ENCODE measurements around the gene SRRM3. TPM values are rescaled to one million over a fixed set of nuclear protein-coding genes. Genes with fewer than 3 reads are reported as not detected.

Gene SRRM3
- polyA plus RNA-seq, 1 donor (not counting 4 experiments of a cell fraction or from before 2014, with no cell fraction given), result 0.30 TPM

- Histone ChIP-seq H3K36me3 (ENCODE audit: control insufficient read depth in 2 of 2, extremely low read depth in 1 of 2, insufficient read depth in 2 of 2, low read length in 2 of 2) (peaks cover 2 to 9% of the 10 kb centered on the region in 2 experiments), H3K9me3 (ENCODE audit: control insufficient read depth, low read depth, low read length) (no peaks in the 10 kb centered on the region), H3K27ac (ENCODE audit: control insufficient read depth, insufficient read depth, low read length) (peak overlapping the region; percentile 13), H3K79me2 (ENCODE audit: control insufficient read depth, insufficient read depth, low read length) (peaks cover 4% of the 10 kb centered on the region), H3K4me2 (ENCODE audit: control insufficient read depth, extremely low read depth, insufficient read depth, low read depth, low read length) (no peak overlapping the region), H2AFZ (ENCODE audit: control insufficient read depth, low read length) (no peak overlapping the region), H3K4me3 (ENCODE audit: control insufficient read depth in 2 of 3, extremely low read depth in 1 of 3, insufficient read depth in 2 of 3, low read depth in 1 of 3, low read length in 3 of 3) (no peak overlapping the region), H4K20me1 (ENCODE audit: control insufficient read depth, extremely low read depth, insufficient read depth, low read length) (no peaks in the 10 kb centered on the region), H3K9ac (ENCODE audit: control insufficient read depth, extremely low read depth, insufficient read depth, low read length) (no peak overlapping the region), H3K4me1 (ENCODE audit: control insufficient read depth, extremely low read depth, insufficient read depth, low read length) (peaks cover 49% of the 10 kb centered on the region), H3K9me1 (ENCODE audit: control insufficient read depth, extremely low read depth, insufficient read depth, low read length) (no peaks in the 10 kb centered on the region), H3K27me3 (ENCODE audit: control insufficient read depth, extremely low read depth, insufficient read depth, low read length) (no peaks in the 10 kb centered on the region)
- no peak for DNase-seq (ENCODE audit: low read depth, low spot score)
- FAIRE-seq, result no peak
- dilution Hi-C loops (cut with MboI; ENCODE audit: extremely low pct_ligation_motif_present, low sequenced_read_pairs), result no loop called here
- no peak for TF ChIP-seq CTCF (optimal IDR thresholded peaks at IDR 0.05 in 1 of 3, IDR thresholded peaks at IDR 0.05 in 1 of 3, conservative IDR thresholded peaks at IDR 0.05 in 1 of 3; ENCODE audit: extremely low read depth in 1 of 3, insufficient read depth in 2 of 3, low read length in 3 of 3)
These were observed 99.3 kb downstream of the SRRM3 start for GRCh38 chr7:76301000-76301399.

- peak within 1 kb of the TSS; percentile 89 for H3K9ac ChIP-seq (ENCODE audit: control insufficient read depth, extremely low read depth, insufficient read depth, low read length)
- TF ChIP-seq CTCF (optimal IDR thresholded peaks at IDR 0.05 in 1 of 3, IDR thresholded peaks at IDR 0.05 in 1 of 3, conservative IDR thresholded peaks at IDR 0.05 in 1 of 3; ENCODE audit: extremely low read depth in 1 of 3, insufficient read depth in 2 of 3, low read length in 3 of 3) (no peak), EZH2 (IDR thresholded peaks at IDR 0.05; ENCODE audit: low read length) (no peak)
- no peaks in the 10 kb centered on the region for H3K9me3 ChIP-seq (ENCODE audit: control insufficient read depth, low read depth, low read length)
- H3K4me1 ChIP-seq (ENCODE audit: control insufficient read depth, extremely low read depth, insufficient read depth, low read length), result peaks cover 50% of the 10 kb centered on the region
- peak within 1 kb of the TSS; percentile 41 for H2AFZ ChIP-seq (ENCODE audit: control insufficient read depth, low read length)
- peaks cover 4% of the 10 kb centered on the region for H3K79me2 ChIP-seq (ENCODE audit: control insufficient read depth, insufficient read depth, low read length)
- DNase-seq (ENCODE audit: low read depth, low spot score) (no peak), FAIRE-seq (no peak)
- peak within 1 kb of the TSS; percentile 71 for H3K27ac ChIP-seq (ENCODE audit: control insufficient read depth, insufficient read depth, low read length)
- peaks cover 2 to 9% of the 10 kb centered on the region in 2 experiments for H3K36me3 ChIP-seq (ENCODE audit: control insufficient read depth in 2 of 2, extremely low read depth in 1 of 2, insufficient read depth in 2 of 2, low read length in 2 of 2)
- H3K4me2 ChIP-seq (ENCODE audit: control insufficient read depth, extremely low read depth, insufficient read depth, low read depth, low read length), result peak within 1 kb of the TSS; percentile 78
- peak within 1 kb of the TSS; percentile 76 to 95 (median 77) for H3K4me3 ChIP-seq (ENCODE audit: control insufficient read depth in 2 of 3, extremely low read depth in 1 of 3, insufficient read depth in 2 of 3, low read depth in 1 of 3, low read length in 3 of 3)
- no peaks in the 10 kb centered on the region for H3K9me1 ChIP-seq (ENCODE audit: control insufficient read depth, extremely low read depth, insufficient read depth, low read length)
- H4K20me1 ChIP-seq (ENCODE audit: control insufficient read depth, extremely low read depth, insufficient read depth, low read length), result no peaks in the 10 kb centered on the region
- H3K27me3 ChIP-seq (ENCODE audit: control insufficient read depth, extremely low read depth, insufficient read depth, low read length), result no peaks in the 10 kb centered on the region
- dilution Hi-C loops (cut with MboI; ENCODE audit: extremely low pct_ligation_motif_present, low sequenced_read_pairs), result no loop called here
These were observed 100.9 kb downstream of the SRRM3 start, which contains the start of gene HSPB1 for GRCh38 chr7:76302347-76303201. Gene HSPB1, plus strand, starts transcription at chr7:76302673. Its CDS starts 40 bp downstream, at chr7:76302713.
